ENCODE measurements around the gene CTSO.

GRCh38 chr4:155901013-155901412 lies 52.7 kb downstream of the CTSO start:
- TF ChIP-seq CTCF (IDR thresholded peaks at IDR 0.05; ENCODE audit: insufficient read depth, low read depth, low read length) (no peak), EZH2 (IDR thresholded peaks at IDR 0.05; ENCODE audit: insufficient read depth, low read length) (no peak)

Measured in astrocyte (in vitro differentiated cells and primary cell).